Measurements from ENCODE around the gene BRAP.
"Not testable (repeated sequence)": the region's sequence is repeated elsewhere in the genome, so short reads cannot be mapped to it uniquely, and the experiment has no call there.

BRAP gene

GRCh38 chr12:111605911-111606766 lies 79.6 kb downstream of the BRAP start:
- DNase-seq = no peak

GRCh38 chr12:111602857-111603256 lies 82.9 kb downstream of the BRAP start:
- DNase-seq = not testable (repeated sequence)

GRCh38 chr12:111602348-111602747 lies 83.4 kb downstream of the BRAP start:
- DNase-seq = no peak

- not testable (repeated sequence) for DNase-seq
These were observed 84.8 kb downstream of the BRAP start for GRCh38 chr12:111600986-111601385.

GRCh38 chr12:111600205-111600642 lies 85.5 kb downstream of the BRAP start:
- no peak for DNase-seq

- peak; percentile 90 for DNase-seq
These were observed 86.1 kb downstream of the BRAP start for GRCh38 chr12:111599453-111600204.

- peak; percentile 64 for DNase-seq
These were observed 86.9 kb downstream of the BRAP start, which contains the start of gene ATXN2 for GRCh38 chr12:111598637-111599452. Gene ATXN2 (minus strand): TSS chr12:111599315. CDS start chr12:111599034, 281 bp downstream.

DNA sequence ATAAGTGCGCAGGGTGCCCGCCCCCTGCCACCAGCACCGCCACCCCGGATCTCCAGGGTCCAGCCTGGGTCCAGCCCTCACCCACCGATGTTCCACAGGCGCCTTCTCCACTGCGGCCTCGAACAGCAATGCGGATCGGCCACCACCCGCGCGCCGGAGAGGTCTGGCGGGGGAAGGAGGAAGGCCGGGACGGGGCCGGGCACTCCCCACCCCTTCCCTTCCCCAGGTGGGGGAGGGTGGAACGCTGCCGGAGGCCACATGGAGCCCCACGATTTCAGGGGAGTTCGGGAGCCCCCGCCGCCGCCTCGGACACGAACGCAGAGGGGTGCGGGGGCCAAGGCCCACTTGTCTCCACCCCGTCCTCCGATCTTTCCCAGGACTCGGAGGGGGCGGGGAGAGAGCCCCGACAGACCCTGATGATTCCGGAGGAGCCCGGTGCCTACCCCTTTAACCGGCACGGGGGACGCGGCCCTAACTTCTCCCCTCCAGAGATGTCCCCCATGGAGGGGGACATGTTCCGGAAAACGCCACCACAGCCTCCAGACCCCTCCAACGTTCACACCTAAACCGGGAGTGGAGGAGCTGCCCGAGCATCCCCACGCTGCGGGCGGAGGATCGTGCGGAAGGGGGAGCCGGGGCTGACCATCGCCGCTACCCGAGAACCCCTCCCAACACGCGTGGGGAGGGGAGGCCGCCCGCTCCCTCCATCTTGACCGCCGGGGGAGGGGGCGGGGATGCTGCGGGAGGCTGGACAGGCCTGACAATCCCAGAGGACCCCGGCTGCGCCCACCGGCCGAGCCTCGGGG lies 87.7 kb downstream of the BRAP start:
- peak; percentile 28 for DNase-seq

GRCh38 chr12:111596985-111597830 lies 88.5 kb downstream of the BRAP start:
- DNase-seq = peak; percentile 5

- not testable (repeated sequence) for DNase-seq
These were observed 90.4 kb downstream of the BRAP start for GRCh38 chr12:111595341-111595835.
